ENCODE data around the gene CYP2D6. TPM values are rescaled to one million over a fixed set of nuclear protein-coding genes. Genes with fewer than 3 reads are reported as not detected.

The CYP2D6 gene
- total RNA-seq: 2.3 TPM in 1 of 2 replicates, not detected in the other

DNA sequence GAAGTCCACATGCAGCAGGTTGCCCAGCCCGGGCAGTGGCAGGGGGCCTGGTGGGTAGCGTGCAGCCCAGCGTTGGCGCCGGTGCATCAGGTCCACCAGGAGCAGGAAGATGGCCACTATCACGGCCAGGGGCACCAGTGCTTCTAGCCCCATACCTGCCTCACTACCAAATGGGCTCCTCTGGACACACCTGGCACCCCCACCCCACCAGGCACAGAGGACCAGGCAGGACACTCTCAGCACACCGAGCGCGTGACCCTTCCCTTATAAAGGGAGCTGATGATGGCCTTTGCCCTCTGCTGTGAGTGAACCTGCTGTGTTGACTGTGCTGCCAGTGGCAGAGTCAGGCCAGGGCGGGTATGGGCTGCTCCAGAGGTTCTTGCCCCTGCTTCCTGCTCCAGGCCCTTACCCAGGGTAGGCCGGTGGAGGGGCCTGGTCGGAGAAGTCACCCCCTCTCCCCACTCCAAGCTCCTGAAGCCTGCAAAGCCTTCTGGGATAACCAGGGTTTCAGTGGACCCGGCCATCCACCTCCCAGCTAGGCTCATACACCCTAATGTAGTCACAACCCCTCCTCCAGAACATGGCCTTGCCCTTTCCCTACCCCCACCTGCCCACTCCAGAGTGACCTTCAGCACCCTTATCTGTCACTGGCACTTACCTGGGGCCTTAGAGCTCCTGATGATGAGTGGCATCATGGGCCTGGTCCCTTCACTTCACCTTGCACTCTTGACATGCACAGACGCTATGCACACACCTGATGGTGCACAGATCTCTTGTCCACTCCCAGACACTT lies at the start of gene CYP2D6:
Gene CYP2D6 (minus strand): TSS at position 172 of the 793 bp plus-strand sequence. CDS start 19 bp downstream, at position 153.

GRCh38 chr22:42090596-42091454 lies 39.8 kb downstream of the CYP2D6 start, which contains the start of gene NDUFA6:
Gene NDUFA6 (minus strand): TSS chr22:42090772. CDS start chr22:42090744, 28 bp downstream.

GRCh38 chr22:42079319-42080251 lies 51.0 kb downstream of the CYP2D6 start, which contains the start of gene SMDT1:
Gene SMDT1 (plus strand): TSS chr22:42079700. CDS start chr22:42079769, 69 bp downstream.

Other genes starting within 250 kb of the CYP2D6 start
- not detected in 2 replicates for gene SHISA8, start 215.7 kb downstream of the CYP2D6 start, total RNA-seq
- not detected in 2 replicates for gene TNFRSF13C, start 204.0 kb downstream of the CYP2D6 start, total RNA-seq
- gene CENPM, start 183.7 kb downstream of the CYP2D6 start, total RNA-seq: 1.2 and 2.6 TPM in 2 replicates
- 0.35 TPM in 1 of 2 replicates, not detected in the other for gene SEPTIN3, start 161.4 kb downstream of the CYP2D6 start, total RNA-seq
- gene WBP2NL, start 132.0 kb downstream of the CYP2D6 start, total RNA-seq: not detected in 2 replicates
- gene NAGA, start 60.0 kb downstream of the CYP2D6 start, total RNA-seq: 16.1 and 31.2 TPM in 2 replicates
- gene PHETA2, start 56.6 kb downstream of the CYP2D6 start, total RNA-seq: 14.6 and 25.0 TPM in 2 replicates
- 2.6 and 3.5 TPM in 2 replicates for gene SMDT1, start 51.1 kb downstream of the CYP2D6 start, total RNA-seq
- gene NDUFA6, start 40.0 kb downstream of the CYP2D6 start, total RNA-seq: 38.6 and 61.8 TPM in 2 replicates
- gene TCF20, start 139.8 kb upstream of the CYP2D6 start, total RNA-seq: 15.0 and 15.3 TPM in 2 replicates

All from pericardium fibroblast (primary cell).